Measurements from ENCODE around the gene DEFB132.

The DEFB132 gene

DNA sequence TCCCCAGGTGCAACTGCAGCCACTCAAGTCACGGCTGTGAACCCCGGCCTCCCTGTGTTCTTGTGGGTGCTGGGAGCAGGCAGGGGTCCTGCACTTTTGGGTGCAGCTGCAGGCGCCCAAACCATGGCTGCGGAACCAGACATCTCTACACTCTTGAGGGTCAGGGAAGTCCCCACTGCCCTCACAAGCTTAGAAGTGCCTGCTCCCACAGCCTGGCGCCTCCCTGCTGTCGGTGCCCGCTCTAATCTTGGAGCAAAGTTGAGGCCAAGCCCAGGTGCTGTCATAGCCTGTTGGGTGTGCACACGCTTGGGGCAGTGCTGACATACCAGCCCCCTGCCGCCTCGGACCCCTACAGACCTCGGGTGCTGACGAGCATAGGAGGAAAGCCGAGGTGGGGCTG, 6.2 kb downstream of the DEFB132 start:
- no peak for DNase-seq (ENCODE audit: low read depth in 2 of 2)

DNA sequence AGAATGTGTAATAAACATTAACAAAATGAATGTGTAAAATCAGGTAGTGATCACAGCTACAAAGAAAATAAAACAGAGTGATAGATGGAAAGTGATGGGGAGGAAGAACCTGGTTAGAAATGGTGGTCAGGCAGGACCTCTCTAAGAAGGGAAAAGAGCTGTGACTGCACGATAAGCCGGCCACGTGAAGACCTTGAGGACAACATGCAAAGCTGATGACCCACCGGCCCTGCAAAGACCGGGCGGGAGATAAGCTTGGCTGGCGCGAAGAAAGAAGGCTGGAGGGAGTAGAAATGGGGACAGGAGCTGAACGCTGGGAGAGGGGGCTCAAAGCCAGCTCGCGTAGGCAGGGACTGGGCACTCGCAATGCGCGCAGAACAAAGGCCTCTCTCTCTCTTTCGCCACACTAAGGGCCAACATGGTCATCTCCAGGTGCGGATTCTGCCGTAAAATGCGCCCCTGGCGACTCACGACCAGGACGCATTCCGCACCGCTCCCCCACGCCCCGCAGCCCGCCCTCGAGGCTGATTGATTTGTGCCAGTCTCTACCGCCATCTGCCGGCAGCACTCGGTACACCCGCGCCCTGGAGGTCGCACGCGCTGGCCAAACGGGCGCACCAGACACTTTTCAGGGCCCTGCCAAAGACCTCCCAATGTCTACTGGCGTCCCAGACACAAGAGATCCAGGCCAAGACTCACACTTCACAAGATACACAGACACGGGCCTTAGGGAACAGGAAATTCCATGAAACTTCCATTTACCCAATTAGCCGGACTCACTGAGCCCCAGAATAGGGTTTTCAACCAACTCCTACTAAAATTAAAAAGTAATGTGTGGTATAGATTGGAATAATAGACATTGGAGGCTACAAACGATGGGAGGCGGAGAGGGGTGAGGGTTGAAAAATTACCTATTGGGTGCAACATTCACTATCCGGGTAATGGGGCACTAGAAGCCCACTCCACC, 9.4 kb downstream of the DEFB132 start:
- peak; percentile 84 to 89 for DNase-seq (ENCODE audit: low read depth in 2 of 2)

DNA sequence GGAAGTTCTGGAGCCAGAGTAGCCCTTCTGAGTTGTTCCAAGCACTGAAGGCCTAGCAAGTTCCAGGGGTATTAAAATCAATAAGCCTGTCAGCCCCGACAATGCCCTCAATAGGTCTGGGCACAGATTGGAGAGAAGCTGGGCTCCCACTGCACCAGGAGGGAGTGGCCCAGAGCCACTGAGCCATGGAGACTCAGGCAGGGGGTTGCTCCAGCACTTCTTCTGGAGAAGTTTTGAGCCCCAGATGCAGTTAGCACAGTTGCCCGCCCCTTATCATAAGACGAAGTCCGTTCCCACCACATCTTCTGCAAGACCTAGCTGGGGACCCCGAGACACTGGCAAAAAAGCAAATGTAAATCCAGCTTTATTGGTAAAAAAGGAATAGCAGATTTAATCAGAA, 13.0 kb downstream of the DEFB132 start:
- no peak for DNase-seq (ENCODE audit: low read depth in 2 of 2)

DNA sequence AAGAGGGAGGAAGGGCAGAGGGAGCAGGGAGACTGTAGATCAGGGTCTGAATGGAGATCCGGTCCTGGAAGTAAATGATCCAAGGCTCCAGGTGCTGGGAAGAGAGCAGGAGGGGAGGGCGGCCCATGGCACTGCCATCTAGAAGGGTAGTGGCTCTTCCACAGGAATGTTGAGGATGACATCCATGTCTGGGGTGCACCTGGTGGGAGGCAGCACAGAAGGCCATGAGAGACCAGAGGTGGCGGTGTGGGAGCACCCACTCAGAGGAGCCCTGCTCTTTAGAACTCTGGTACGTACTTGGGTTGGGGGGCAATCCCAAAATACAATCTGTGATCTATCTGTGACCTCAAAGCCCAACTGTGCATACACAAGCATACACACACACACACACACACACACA, 13.5 kb downstream of the DEFB132 start:
- no peak for DNase-seq (ENCODE audit: low read depth in 2 of 2)

DNA sequence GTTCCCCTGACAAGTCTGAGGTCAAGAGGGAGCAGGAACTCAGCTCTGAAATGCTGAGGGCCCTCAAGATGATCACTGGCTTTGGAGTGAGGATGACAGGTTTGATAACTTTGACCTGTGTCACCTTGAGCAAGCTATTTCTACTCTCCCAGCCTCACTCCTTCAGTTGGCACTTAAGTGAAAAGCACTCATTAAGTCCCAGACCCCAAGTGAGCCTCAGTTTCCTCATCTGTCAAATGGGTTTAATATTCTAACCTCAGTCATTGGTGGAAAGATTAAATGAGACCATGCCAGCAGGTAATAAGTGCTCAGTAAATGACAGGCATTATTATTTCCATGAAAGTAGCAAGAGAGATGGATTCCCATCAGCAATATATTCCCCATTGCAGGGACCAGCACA, 14.0 kb downstream of the DEFB132 start:
- no peak for DNase-seq (ENCODE audit: low read depth in 2 of 2)

DNA sequence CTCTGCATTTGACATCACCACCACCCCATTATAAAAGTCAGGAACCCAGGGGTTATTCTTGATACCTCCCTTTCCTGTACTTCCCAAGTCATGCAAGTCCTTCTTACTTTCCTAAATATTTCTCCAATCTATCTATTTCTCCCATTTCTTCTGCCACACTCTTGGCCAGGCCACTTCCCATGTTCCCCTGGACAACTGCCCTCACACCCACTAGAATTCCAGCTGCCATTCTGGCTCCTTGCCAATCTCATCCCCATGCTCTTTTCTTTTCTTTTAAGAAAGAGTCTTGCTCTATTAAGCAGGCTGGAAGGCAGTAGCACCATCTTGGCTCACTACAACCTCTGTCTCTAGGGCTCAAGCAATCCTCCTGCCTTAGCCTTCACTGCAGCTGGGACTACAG, 15.2 kb downstream of the DEFB132 start:
- DNase-seq (ENCODE audit: low read depth in 2 of 2) = no peak

DNA sequence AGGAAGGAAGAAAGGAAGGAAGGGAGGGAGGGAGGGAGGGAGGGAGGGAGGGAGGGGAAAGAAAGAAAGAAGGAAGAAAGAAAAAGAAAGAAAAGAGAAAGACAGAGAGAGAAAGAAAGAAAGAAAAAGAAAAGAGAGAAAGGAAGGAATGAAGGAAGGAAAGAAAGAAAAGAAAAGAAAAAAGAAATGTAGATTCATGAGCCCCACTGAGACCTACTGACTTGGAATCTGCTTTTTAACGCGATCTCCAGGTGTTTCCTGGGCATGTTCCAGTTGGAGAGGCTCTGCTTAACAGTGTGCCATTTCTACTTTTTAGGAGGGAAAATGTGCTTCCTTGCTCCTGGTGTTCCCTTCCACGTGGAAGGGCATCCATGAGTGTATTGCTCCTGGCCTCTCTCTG, 16.4 kb downstream of the DEFB132 start:
- no peak for DNase-seq (ENCODE audit: low read depth in 2 of 2)

DNA sequence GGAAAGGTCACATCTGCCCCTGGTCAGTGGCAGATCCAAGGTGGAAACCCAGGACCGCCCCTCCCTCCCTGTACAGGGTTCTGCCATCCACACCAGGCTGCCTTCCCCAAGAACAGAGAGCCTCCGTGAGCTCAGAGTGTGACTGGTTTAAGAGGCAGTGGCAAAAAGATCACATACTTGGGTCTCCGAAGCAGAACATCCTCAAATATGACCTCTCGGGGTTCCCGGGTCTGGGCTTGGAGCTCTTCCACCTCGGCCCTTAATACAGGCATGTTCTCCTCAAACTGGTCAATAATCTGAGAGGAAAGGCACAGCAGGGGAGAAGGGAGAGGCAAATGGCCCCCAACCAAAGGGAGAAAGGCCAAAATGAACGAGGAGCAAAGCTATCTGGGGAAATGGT, 18.3 kb downstream of the DEFB132 start:
- DNase-seq (ENCODE audit: low read depth in 2 of 2) = no peak

DNA sequence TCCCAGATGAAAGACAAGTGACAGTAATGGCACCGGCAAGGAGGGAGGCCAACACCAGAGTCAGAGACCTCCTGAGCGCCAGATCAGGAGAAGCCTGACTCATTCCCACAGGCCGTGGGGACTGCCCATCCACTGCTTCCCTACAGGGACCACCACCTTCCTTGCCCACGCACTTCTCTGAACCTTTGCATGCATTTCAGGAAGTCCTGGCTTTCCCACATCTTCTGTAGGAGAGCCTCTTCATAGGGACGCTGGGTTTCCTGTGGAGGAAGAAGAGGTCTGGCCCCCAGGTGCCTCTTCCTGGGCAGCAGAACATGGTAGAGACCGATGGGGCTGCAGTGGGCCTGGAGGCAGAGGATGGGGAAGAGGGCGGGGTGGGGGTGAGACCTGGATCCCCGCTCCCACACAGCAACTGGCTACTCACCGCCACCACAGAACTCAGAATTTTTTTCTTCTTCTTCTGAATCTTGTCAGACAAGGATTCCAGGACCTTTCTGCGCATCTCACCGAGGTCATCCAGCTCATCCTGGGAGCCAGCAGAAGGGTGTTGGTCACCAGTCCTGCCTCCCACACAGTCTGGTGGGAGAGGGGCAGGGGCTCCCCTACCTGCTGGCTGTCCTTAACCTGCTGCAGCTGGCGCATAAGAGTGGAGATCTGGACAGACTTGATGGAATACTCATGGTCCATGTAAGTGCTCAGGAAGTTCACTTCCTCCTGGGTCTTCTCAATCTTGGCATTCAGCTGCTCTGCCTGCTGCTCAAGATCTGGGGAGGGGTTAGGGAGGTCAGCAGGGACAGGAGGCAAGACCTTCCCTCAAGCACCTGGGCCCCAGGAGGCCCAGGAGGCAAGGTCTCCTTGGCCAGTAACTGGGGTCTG, 19.3 kb downstream of the DEFB132 start:
- no peak for DNase-seq (ENCODE audit: low read depth in 2 of 2)

DNA sequence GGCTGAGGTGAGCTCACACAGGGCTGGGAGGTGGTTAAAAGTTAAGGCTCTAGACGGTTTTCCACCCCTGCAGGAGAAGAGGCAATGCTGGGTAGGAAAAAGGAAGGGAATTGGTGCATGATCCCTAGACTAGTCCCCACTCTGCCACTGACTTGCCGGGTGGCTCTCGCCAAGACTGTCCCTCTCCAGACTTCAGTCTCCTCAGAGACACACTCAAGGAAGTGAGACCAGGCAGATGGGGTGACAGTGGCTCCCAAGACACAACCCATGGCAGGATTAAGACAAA, 19.9 kb downstream of the DEFB132 start:
- DNase-seq (ENCODE audit: low read depth in 2 of 2) = no peak

DNA sequence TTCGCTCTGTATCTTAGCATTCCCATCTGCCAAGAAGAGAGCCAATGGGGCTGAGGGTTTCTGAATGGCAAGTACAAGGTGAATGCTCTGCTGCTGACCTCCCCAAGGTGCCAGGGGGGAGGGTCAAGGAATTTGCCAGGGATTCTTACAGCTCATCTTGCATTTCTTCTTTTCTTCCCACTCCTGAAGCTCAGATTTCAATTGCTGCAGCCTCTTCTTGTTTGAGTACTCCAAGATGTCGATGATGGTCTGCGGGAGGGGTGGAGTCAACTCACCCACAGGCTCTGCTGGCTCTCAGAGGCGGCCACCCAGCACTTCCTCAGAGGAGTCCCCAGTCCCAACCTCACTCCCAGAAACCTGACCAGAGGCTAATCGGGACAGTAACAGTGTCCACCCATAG, 20.7 kb downstream of the DEFB132 start:
- no peak for DNase-seq (ENCODE audit: low read depth in 2 of 2)

DNA sequence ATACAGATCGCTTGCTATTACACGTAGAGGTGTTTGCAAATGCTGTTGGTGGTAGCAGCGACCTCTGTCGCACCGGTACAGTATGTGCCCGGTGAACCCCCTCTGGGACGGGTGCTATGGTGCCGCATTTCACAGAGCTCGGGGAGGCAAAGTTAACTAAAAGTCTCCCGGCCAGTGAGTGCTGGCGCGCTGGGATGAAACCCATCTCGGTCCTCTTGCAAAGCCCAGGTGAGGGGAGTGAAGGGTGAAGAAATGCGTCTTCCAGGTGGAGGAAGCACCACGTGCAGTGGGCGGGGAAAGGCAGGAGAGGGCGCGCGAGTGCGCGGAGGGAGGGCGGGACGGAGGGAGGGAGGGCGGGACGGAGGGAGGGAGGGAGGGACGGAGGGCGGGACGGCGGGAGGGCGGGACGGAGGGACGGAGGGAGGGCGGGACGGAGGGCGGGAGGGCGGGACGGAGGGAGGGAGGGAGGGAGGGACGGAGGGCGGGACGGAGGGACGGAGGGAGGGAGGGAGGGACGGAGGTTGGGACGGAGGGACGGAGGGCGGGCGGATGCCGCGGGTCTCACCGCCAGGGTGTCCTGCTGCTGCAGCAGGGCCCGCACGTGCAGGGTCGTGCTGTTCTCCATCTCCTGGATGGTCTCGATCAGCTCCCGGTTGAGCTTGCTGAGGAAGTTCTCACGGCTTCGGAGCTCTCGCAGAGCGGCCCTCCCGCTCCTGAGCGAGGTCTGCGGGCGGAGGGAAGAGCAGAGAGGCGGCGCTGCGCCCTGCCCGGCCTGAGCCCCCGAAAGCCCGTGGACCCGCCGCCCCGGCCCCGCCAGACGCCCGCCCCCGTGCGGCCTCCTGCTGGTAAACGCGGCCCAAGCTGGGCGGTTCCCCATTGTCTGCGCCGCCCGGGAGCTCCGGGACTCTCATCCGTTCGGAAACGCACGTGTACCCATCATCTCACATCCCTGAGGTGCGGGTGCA, 21.4 kb downstream of the DEFB132 start:
- no peak for DNase-seq (ENCODE audit: low read depth in 2 of 2)

DNA sequence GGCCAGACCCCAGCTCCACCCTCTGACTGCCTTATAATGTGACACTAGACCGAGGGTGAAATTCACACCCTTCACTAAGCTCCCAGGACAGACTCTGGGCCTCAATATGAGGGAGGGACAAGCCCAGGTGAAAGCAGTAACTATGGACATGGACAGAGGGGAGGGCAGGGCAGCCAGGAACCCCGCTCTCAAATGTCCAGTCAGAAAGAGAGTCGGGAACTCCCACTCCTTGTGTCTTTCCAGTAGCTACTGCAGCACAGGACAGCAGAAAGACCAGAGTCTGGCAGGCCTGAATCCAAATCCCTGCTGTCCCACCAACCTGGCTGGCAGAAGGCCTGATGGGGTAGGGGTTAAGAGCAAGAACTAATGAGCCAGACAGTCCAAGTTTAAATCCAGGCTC, 26.6 kb downstream of the DEFB132 start:
- DNase-seq (ENCODE audit: low read depth in 2 of 2) = no peak

DNA sequence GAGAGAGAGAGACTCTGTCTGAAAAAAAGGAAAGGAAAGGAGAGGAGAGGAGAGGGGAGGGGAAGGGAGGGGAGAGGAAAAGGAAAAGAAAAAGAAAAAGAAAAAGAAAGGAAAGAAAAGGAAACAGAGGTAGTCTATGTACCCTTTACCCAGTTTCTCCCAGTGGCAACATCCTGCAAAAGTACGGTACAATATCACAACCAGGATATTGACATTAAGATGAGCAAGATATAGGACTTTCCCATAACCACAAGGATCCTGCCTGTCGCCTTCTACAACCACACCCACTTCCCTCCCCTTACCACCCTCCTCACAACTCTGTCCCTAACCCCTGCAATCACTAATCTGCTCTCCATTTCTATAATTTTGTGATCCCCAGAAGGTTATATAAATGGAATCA, 29.0 kb downstream of the DEFB132 start:
- no peak for DNase-seq (ENCODE audit: low read depth in 2 of 2)

DNA sequence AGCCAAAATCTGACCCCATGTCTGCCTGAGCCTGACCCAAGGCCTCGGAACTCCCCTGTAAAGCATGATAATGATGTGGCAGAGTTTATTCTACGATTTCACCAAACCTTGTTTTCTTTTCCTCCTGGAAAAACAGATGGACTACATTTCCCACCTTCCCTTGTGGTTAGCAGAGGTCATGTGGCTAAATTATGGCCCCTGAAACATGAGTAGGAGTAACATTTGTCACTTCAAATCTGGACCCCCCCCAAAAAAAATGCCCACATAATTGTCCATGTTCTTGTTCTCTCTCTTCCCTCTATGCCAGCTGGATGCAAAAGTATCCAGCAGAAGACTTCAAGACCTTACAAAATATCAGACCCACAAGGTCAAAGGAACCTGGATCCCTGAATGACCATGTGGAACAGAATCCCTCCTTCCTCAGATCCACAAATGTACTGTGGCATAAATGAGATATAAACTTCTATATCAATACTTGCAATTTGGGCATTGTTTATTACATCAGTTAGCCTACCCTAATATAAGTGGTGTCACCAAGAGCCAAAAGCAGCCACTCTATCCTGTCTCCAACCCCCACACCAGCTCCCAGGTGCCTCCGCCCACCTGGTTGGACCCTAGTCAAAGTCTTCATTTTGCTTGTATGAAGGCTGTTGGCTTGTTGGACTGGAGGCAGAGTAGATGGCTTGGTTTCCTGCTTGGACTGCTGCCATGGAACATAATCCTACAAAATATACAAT, 31.6 kb downstream of the DEFB132 start:
- DNase-seq (ENCODE audit: low read depth in 2 of 2) = no peak

DNA sequence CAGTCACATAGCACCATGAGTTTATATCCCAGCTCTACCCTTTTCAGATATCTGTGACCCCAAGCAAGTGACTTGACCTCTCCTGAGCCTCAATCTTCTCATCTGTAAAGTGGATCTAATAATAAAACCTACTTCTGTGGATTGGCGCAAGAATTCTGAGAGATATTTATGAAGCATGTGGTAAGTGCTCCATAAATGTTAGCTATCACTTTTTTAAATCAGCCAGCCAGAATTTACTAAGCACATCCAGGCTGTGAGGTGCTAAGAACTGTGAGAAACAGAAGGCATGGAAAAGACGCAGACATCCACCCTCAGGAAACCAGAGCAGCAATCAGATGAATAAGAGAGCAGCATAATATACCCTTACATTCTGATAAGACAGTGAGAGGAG, 32.2 kb downstream of the DEFB132 start:
- DNase-seq (ENCODE audit: low read depth in 2 of 2) = no peak

DNA sequence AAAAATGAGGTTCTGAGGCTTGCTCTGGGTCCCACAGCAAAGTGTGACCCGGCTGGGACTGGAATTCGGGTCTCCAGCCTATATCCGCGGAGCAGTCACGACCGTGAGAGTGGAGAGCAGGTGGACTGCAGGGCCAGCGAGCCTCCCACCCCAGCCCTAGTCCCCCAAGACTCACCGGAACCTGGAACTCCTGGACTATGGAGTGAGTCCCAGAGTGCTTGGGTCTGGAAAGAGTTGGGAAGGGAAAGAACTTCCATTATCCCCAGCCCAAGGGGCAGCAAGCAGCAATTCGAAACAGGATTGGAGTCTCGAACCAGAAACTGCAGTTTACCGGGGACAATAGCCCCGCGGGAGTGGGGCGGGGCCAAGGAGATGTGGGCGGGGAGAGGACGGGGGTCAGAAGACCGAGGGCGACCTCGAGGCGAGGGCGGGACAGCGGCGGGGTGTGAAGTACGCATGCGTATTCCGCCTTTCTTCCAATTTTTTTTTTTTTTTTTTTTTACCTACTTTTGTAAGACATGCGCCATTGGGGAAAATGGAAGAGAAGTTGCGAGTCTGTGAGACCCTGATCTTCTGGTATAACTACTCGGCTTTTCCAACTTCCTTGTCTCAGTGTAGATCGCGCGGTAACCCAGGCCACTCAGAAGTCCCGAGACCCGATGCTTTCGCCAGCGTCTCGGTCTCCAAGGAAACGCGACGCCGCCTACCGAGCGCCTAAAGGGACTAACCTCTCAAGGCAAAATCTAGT, 32.7 kb downstream of the DEFB132 start, which contains the start of gene C20orf96:
Gene C20orf96, minus strand, starts transcription at position 667 of the 748 bp plus-strand sequence. Its CDS starts 140 bp downstream, at position 527.
- peak; percentile 77 to 87 for DNase-seq (ENCODE audit: low read depth in 2 of 2)

DNA sequence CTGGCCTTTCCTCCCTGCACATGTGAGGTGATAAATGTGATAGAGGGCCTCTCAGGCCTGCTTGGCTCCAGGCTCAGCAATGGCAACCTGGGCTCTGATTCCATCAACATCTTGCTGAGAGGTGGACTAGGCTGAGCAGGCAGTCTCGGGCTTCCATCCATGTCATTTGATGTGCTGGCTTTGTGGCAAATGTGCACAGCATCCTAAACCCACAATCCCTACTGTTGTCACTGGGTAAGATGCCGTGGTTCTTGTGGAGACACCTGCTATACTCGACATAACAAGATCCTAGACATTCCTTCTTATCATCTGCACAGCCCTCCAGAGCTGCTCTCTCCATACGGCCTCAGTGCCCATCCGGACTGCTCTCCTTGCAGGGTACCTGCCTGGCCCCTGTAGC, 37.1 kb downstream of the DEFB132 start:
- DNase-seq (ENCODE audit: low read depth in 2 of 2) = no peak

DNA sequence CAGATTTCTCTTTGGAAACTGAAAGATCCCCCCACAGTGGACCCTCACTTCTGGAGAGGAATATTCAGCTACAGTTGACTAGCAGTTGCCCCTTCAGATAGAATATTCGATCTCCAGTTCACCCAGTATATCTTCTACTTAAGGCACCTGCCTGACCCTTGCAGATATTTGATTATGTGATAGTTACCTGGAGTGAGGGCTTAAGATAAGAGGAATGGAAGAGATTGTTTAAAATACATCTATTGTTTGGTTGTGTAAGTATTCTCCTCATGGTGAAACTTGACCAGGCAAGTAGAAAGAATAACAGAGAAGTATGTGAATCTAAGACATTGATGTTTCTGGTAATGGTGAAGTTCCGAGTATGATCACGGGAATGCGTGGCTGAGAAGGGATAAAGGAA, 38.3 kb downstream of the DEFB132 start:
- no peak for DNase-seq (ENCODE audit: low read depth in 2 of 2)
